RPMI7951 (cell line): ENCODE results near the gene LCE3A. TPM values are rescaled to one million over a fixed set of nuclear protein-coding genes. Genes with fewer than 3 reads are reported as not detected.
A peak's percentile ranks its signal among the peaks of the same experiment; 100 is the strongest.
"Not testable (repeated sequence)": the region's sequence is repeated elsewhere in the genome, so short reads cannot be mapped to it uniquely, and the experiment has no call there.

ENCODE experiments used
- DNase-seq: peaks from one replicate; pipeline ENCODE4 v3.0.0-alpha.2; 2012; ENCODE audit warnings: low read depth
- total RNA-seq: library from RNA; depleted of rRNA; stranded (reverse); fragments of >200 nt; shearing (Covaris generic); gene quantifications from 2 replicates; pipeline ENCODE4 v1.2.3, GENCODE V29; 2014; rRNA removed

Gene LCE3A
- total RNA-seq: not detected in 2 replicates

GRCh38 chr1:152622803-152623202 lies at the start of gene LCE3A:
LCE3A (minus strand) TSS chr1:152623103; CDS start chr1:152623103, 0 bp downstream.
- DNase-seq: peak; percentile 89

GRCh38 chr1:152667648-152668047 lies 44.7 kb upstream of the LCE3A start:
- DNase-seq: no peak

- not testable (repeated sequence) for DNase-seq
These were observed 43.3 kb upstream of the LCE3A start for GRCh38 chr1:152666171-152666570.

- DNase-seq: no peak
These were observed 40.2 kb upstream of the LCE3A start, which contains the start of gene LCE2D for GRCh38 chr1:152663098-152663497. LCE2D (plus strand) TSS chr1:152663380; CDS start chr1:152664106, 726 bp downstream.

- no peak for DNase-seq
These were observed 35.7 kb upstream of the LCE3A start for GRCh38 chr1:152658649-152659048.

GRCh38 chr1:152657677-152658076 lies 34.8 kb upstream of the LCE3A start:
- no peak for DNase-seq

- no peak for DNase-seq
These were observed 33.6 kb upstream of the LCE3A start for GRCh38 chr1:152656459-152656858.

GRCh38 chr1:152654110-152654509 lies 31.2 kb upstream of the LCE3A start:
- DNase-seq: peak; percentile 39

- DNase-seq: no peak
These were observed 23.8 kb upstream of the LCE3A start for GRCh38 chr1:152646656-152647055.

GRCh38 chr1:152645146-152645545 lies 22.2 kb upstream of the LCE3A start:
- DNase-seq: no peak

GRCh38 chr1:152643945-152644344 lies 21.0 kb upstream of the LCE3A start:
- no peak for DNase-seq

GRCh38 chr1:152640351-152640750 lies 17.4 kb upstream of the LCE3A start:
- DNase-seq: no peak

GRCh38 chr1:152630596-152630995 lies 7.7 kb upstream of the LCE3A start:
- peak; percentile 57 for DNase-seq

- DNase-seq: no peak
These were observed 3.8 kb upstream of the LCE3A start for GRCh38 chr1:152626744-152627143.

GRCh38 chr1:152623203-152623844 lies 421 bp upstream of the LCE3A start:
- DNase-seq: no peak

- DNase-seq: no peak
These were observed 910 bp downstream of the LCE3A start for GRCh38 chr1:152621993-152622392.

GRCh38 chr1:152613511-152613910 lies 9.4 kb downstream of the LCE3A start, which contains the start of gene LCE3B:
LCE3B (plus strand) TSS chr1:152613811; CDS start chr1:152613811, 0 bp downstream.
- DNase-seq: no peak

- DNase-seq: no peak
These were observed 23.0 kb downstream of the LCE3A start, which contains the start of gene LCE3C for GRCh38 chr1:152599934-152600333. LCE3C (plus strand) TSS chr1:152600234; CDS start chr1:152600732, 498 bp downstream.

- no peak for DNase-seq
These were observed 25.9 kb downstream of the LCE3A start for GRCh38 chr1:152596986-152597385.

GRCh38 chr1:152585586-152585985 lies 37.3 kb downstream of the LCE3A start:
- DNase-seq: peak; percentile 10

GRCh38 chr1:152582647-152583046 lies 40.3 kb downstream of the LCE3A start:
- peak; percentile 38 for DNase-seq

GRCh38 chr1:152580433-152580832 lies 42.5 kb downstream of the LCE3A start, which contains the start of gene LCE3D:
LCE3D (minus strand) TSS chr1:152580516; CDS start chr1:152579936, 580 bp downstream.
- DNase-seq: no peak

GRCh38 chr1:152579526-152579925 lies 43.4 kb downstream of the LCE3A start:
- not testable (repeated sequence) for DNase-seq
